ENCODE measurements around the gene OR2V2.

Gene OR2V2

DNA sequence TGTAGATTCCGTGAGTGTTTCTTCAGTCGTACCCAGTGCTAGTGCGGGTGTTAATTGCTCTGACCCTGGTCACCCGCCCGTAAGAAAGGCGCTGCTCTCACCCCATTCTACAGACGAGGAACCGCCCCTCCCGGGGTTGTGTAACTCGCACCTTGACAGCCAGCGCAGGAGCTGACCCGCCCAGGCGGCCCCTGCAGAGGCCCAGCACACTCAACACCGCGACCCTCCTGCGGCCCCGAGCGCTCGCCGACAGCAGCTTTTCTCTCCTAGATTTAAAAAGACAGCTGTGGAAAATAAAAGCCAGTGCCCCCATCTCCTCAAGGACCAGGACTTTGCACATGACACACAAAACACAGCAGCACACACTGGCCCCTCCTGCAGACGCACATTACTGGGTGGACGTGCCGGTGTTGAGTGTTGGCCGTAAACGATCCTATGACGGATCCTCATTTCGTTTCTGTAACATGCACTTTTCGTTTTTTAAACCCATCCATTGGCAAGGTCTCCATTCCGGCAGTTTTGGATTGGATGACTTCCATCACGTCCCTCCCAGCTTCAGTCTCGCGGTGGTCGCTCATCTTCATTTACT, 22.9 kb downstream of the OR2V2 start:
- Histone ChIP-seq H3K27me3 (ENCODE audit: insufficient read depth, poor library complexity, severe bottlenecking) (peaks cover 16% of the 10 kb centered on the region), H3K27ac (replicated peaks) (no peak overlapping the region), H3K4me3 (replicated peaks; ENCODE audit: insufficient read depth, low read length) (no peak overlapping the region)
- no peak for DNase-seq (ENCODE audit: low read depth in 1 of 2, low spot score in 1 of 2)
- no peak for TF ChIP-seq CTCF (IDR thresholded peaks at IDR 0.05; ENCODE audit: insufficient read depth, low read length)
- TF ChIP-seq GABPA (IDR thresholded peaks at IDR 0.05; ENCODE audit: low read depth), result no peak
- no peak for TF ChIP-seq SPI1 (IDR thresholded peaks at IDR 0.05; ENCODE audit: borderline replicate concordance, low read depth)
- TF ChIP-seq POLR2AphosphoS5 (IDR thresholded peaks at IDR 0.05; ENCODE audit: low read depth), result no peak
- no peak for TF ChIP-seq REST (IDR thresholded peaks at IDR 0.05; ENCODE audit: insufficient replicate concordance, low read depth)

DNA sequence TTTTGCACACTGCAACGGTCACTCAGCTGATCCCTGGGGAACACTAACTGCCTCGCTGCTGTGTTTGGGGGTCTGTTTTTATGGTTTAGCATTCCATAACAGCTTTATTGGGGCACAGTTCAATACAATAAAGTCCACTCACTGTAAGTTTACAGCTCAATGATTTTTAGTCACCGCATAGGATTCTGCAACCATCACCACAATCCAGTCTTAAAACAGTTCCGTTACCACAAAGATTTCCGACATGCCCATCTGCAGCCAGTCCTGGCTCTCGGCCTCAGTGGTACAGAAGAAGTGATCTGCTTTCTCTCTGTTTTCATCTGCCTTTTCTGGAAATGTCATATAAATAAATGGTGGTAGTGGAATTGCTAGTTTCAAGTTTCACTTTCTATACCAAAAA, 23.6 kb downstream of the OR2V2 start:
- no peak overlapping the region for H3K27ac ChIP-seq (replicated peaks)
- H3K27me3 ChIP-seq (ENCODE audit: insufficient read depth, poor library complexity, severe bottlenecking), result peaks cover 16% of the 10 kb centered on the region
- no peak for DNase-seq (ENCODE audit: low read depth in 1 of 2, low spot score in 1 of 2)
- H3K4me3 ChIP-seq (replicated peaks; ENCODE audit: insufficient read depth, low read length), result no peak overlapping the region
- no peak for TF ChIP-seq REST (IDR thresholded peaks at IDR 0.05; ENCODE audit: insufficient replicate concordance, low read depth)
- no peak for TF ChIP-seq SPI1 (IDR thresholded peaks at IDR 0.05; ENCODE audit: borderline replicate concordance, low read depth)
- TF ChIP-seq CTCF (IDR thresholded peaks at IDR 0.05; ENCODE audit: insufficient read depth, low read length), result no peak
- no peak for TF ChIP-seq GABPA (IDR thresholded peaks at IDR 0.05; ENCODE audit: low read depth)

- H3K27me3 ChIP-seq (ENCODE audit: insufficient read depth, poor library complexity, severe bottlenecking), result peaks cover 16% of the 10 kb centered on the region
- no peak overlapping the region for H3K4me3 ChIP-seq (replicated peaks; ENCODE audit: insufficient read depth, low read length)
- H3K27ac ChIP-seq (replicated peaks), result no peak overlapping the region
- no peak for TF ChIP-seq CTCF (IDR thresholded peaks at IDR 0.05; ENCODE audit: insufficient read depth, low read length)
- TF ChIP-seq SPI1 (IDR thresholded peaks at IDR 0.05; ENCODE audit: borderline replicate concordance, low read depth), result no peak
- TF ChIP-seq GABPA (IDR thresholded peaks at IDR 0.05; ENCODE audit: low read depth), result no peak
- no peak for TF ChIP-seq REST (IDR thresholded peaks at IDR 0.05; ENCODE audit: insufficient replicate concordance, low read depth)
- TF ChIP-seq POLR2AphosphoS5 (IDR thresholded peaks at IDR 0.05; ENCODE audit: low read depth), result no peak
- DNase-seq (ENCODE audit: low read depth in 1 of 2, low spot score in 1 of 2), result no peak
Observed at GRCh38 chr5:181171782-181172181, 24.4 kb downstream of the OR2V2 start.
